GM23338 (cell line): ENCODE measurements around the gene HGD. TPM values are rescaled to one million over a fixed set of nuclear protein-coding genes. Genes with fewer than 3 reads are reported as not detected.

Experiments
- ATAC-seq: fragments of 200-7000 bp; cut with Tn5 transposase; 3 replicates; pipeline ENCODE4 v1.9.1; 2020
- DNase-seq: peaks from one replicate; pipeline ENCODE4 v3.0.0-alpha.2; 2015; ENCODE audit warnings: low spot score
- H2AFZ ChIP-seq: fragments of 200-600 bp; sonication (generic); 2 replicates; pipeline ENCODE4 v1.8.0; 2016; ENCODE audit warnings: antibody characterized with exemption, mild to moderate bottlenecking, moderate library complexity
- H3F3A ChIP-seq: fragments of 200-600 bp; sonication (generic); replicated peaks from 2 replicates; pipeline ENCODE4 v1.8.0; 2017; ENCODE audit warnings: antibody characterized with exemption, mixed run types, low read depth
- H3K27ac ChIP-seq: fragments of 200-600 bp; sonication (generic); 2 replicates; pipeline ENCODE4 v1.6.1; 2016; ENCODE audit warnings: low read depth
- H3K27me3 ChIP-seq: fragments of 200-600 bp; sonication (generic); 2 replicates; pipeline ENCODE4 v1.8.0; 2016; ENCODE audit warnings: mild to moderate bottlenecking, mixed run types, moderate library complexity; ENCODE audit not compliant: insufficient read depth
- H3K36me3 ChIP-seq: fragments of 200-600 bp; sonication (generic); 2 replicates; pipeline ENCODE4 v1.8.0; 2016; ENCODE audit warnings: mild to moderate bottlenecking; ENCODE audit not compliant: insufficient read depth
- H3K4me1 ChIP-seq: fragments of 200-600 bp; sonication (generic); 2 replicates; pipeline ENCODE4 v1.8.0; 2016; ENCODE audit warnings: mild to moderate bottlenecking, moderate library complexity; ENCODE audit not compliant: insufficient read depth
- H3K4me2 ChIP-seq: fragments of 200-600 bp; sonication (generic); 2 replicates; pipeline ENCODE4 v1.7.1; 2017; ENCODE audit warnings: mixed run types
- H3K4me3 ChIP-seq: fragments of 200-600 bp; sonication (generic); 2 replicates; pipeline ENCODE4 v1.6.1; 2016; ENCODE audit warnings: mixed run types
- H3K79me2 ChIP-seq: fragments of 200-600 bp; sonication (generic); replicated peaks from 2 replicates; pipeline ENCODE4 v1.8.0; 2017; ENCODE audit warnings: mild to moderate bottlenecking; ENCODE audit not compliant: insufficient read depth
- H3K9me2 ChIP-seq: fragments of 200-600 bp; sonication (generic); 2 replicates; pipeline ENCODE4 v1.8.0; 2017; ENCODE audit not compliant: insufficient read depth
- H4K20me1 ChIP-seq: fragments of 200-600 bp; sonication (generic); replicated peaks from 2 replicates; pipeline ENCODE4 v1.8.0; 2017; ENCODE audit warnings: mild to moderate bottlenecking; ENCODE audit not compliant: insufficient read depth
- H3K27ac Mint-ChIP-seq: 2 replicates; pipeline ENCODE4 v1.8.0; 2020; ENCODE audit warnings: inconsistent platforms, mild to moderate bottlenecking, moderate library complexity, mixed read lengths
- H3K27me3 Mint-ChIP-seq: 3 replicates; pipeline ENCODE4 v1.8.0; 2022; ENCODE audit warnings: low read depth, mild to moderate bottlenecking, moderate library complexity, mixed read lengths, inconsistent platforms; ENCODE audit not compliant: insufficient read depth, poor library complexity
- H3K36me3 Mint-ChIP-seq: 3 replicates; pipeline ENCODE4 v1.8.0; 2021; ENCODE audit warnings: low read depth, mild to moderate bottlenecking, inconsistent platforms, moderate library complexity, mixed read lengths
- H3K4me1 Mint-ChIP-seq: 3 replicates; pipeline ENCODE4 v1.8.0; 2020; ENCODE audit warnings: mild to moderate bottlenecking, inconsistent platforms, mixed read lengths
- H3K4me3 Mint-ChIP-seq: 3 replicates; pipeline ENCODE4 v1.8.0; 2021; ENCODE audit warnings: moderate library complexity, mild to moderate bottlenecking, inconsistent platforms, mixed read lengths
- H3K9me3 Mint-ChIP-seq: 3 replicates; pipeline ENCODE4 v1.8.0; 2020; ENCODE audit warnings: moderate library complexity, mild to moderate bottlenecking, inconsistent platforms, mixed read lengths
- CREB1 ChIP-seq: fragments of 250-450 bp; sonication (Bioruptor Pico); IDR thresholded peaks from 2 replicates; pipeline ENCODE4 v1.5.0; 2020; ENCODE audit warnings: low read depth, mild to moderate bottlenecking, moderate library complexity
- EZH2phosphoT487 ChIP-seq: fragments of 200-600 bp; sonication (generic); IDR thresholded peaks from one replicate; pipeline ENCODE4 v1.8.1; 2018; ENCODE audit warnings: antibody characterized with exemption; ENCODE audit not compliant: unreplicated experiment
- JUNB ChIP-seq: IDR thresholded peaks from one replicate; pipeline ENCODE4 v1.6.1; 2016; ENCODE audit warnings: antibody characterized with exemption; ENCODE audit not compliant: unreplicated experiment
- NANOG ChIP-seq: IDR thresholded peaks from 2 replicates; pipeline ENCODE4 v1.6.1; 2016; ENCODE audit warnings: antibody characterized with exemption, borderline replicate concordance
- POLR2AphosphoS5 ChIP-seq: IDR thresholded peaks from 2 replicates; pipeline ENCODE4 v1.6.1; 2016; ENCODE audit warnings: antibody characterized with exemption, low read depth
- STAT1 ChIP-seq: IDR thresholded peaks from one replicate; pipeline ENCODE4 v1.6.1; 2016; ENCODE audit warnings: antibody characterized with exemption; ENCODE audit not compliant: unreplicated experiment
- ZNF114 ChIP-seq: fragments of 250-450 bp; sonication (Bioruptor Pico); IDR thresholded peaks from 2 replicates; pipeline ENCODE4 v1.5.0; 2020; ENCODE audit warnings: mild to moderate bottlenecking, moderate library complexity
- ZNF331 ChIP-seq: fragments of 250-450 bp; sonication (Bioruptor Pico); IDR thresholded peaks from 2 replicates; pipeline ENCODE4 v1.5.0; 2020; ENCODE audit warnings: low read depth, mild to moderate bottlenecking, moderate library complexity
- polyA plus RNA-seq: library from polyadenylated mRNA; unstranded; fragments of >200 nt; fragmentation: Nextera tagmentation; extraction: Ambion mirVana; gene quantifications from 2 replicates; pipeline ENCODE4 v1.2.1, GENCODE V29; 2016
- total RNA-seq: library from RNA; depleted of rRNA; stranded (reverse); fragments of >200 nt; shearing (Covaris generic); gene quantifications from 2 replicates; pipeline ENCODE4 v1.2.3, GENCODE V29; 2014
- TF ChIP-seq, protein P1 (sequence below): IDR thresholded peaks from 2 replicates; pipeline ENCODE4 v1.6.1; 2016; ENCODE audit warnings: antibody characterized with exemption
- TF ChIP-seq, protein P2 (sequence below), 2 experiments: fragments of 200-600 bp in 1 of 2; sonication (generic) in 1 of 2; conservative IDR thresholded peaks; 2 replicates each; pipeline versions ENCODE4 v1.5.1 to v1.6.1; 2016 to 2017; ENCODE audit warnings: antibody characterized with exemption in 2 of 2, low read depth in 2 of 2, mild to moderate bottlenecking in 2 of 2, moderate library complexity in 1 of 2
- TF ChIP-seq, protein P3 (sequence below): IDR thresholded peaks from one replicate; pipeline ENCODE4 v1.6.1; 2018; ENCODE audit warnings: antibody characterized with exemption; ENCODE audit not compliant: unreplicated experiment
- TF ChIP-seq, protein P4 (sequence below): fragments of 250-450 bp; sonication (Bioruptor Pico); IDR thresholded peaks from 2 replicates; pipeline ENCODE4 v1.5.0; 2020; ENCODE audit warnings: mild to moderate bottlenecking, moderate library complexity

The HGD gene
- total and polyA plus RNA-seq, 2 experiments from 2014 or later, result not detected

DNA sequence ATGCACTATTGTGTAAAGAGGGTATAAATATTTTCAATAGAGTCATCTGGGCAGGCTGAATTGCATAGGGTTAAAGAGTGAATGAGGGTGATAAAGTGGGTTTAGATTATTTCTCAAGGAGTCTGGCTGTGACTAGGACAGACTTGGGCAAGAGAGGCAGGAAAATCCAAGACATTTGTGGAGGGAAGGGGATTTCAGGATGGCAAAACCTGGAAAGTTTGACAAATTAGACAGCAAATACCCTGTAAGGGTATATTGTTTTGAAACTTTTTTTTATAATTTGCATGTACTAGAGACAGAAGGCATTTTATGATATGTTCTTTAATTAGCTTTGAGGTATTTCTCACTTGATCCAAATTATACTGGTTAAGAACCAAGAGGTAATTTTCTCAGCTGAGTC lies 17.1 kb downstream of the HGD start:
- ATAC-seq, result no peak
- Mint-ChIP-seq H3K27me3 (no peaks in the 10 kb centered on the region), H3K9me3 (peaks cover 7% of the 10 kb centered on the region; the same call in 2 of the 3 replicates)

More for the DNA sequence above, 17.1 kb downstream of the HGD start:
- no peaks in the 10 kb centered on the region for H3K36me3 ChIP-seq
- peaks cover 6% of the 10 kb centered on the region; the same call in 1 of the 2 replicates for H3K4me1 ChIP-seq
- H3K27ac ChIP-seq, result no peak overlapping the region
- H4K20me1 ChIP-seq, result no peaks in the 10 kb centered on the region
- no peak overlapping the region for H3K27ac Mint-ChIP-seq
- H3K4me3 Mint-ChIP-seq, result no peak overlapping the region
- H3K4me2 ChIP-seq, result no peak overlapping the region
- TF ChIP-seq CREB1 (CRISPR knock-in tag) (no peak), STAT1 (no peak), JUNB (no peak), POLR2AphosphoS5 (no peak), ZNF331 (CRISPR knock-in tag) (no peak), EZH2phosphoT487 (no peak), NANOG (no peak), ZNF114 (CRISPR knock-in tag) (no peak)
- TF ChIP-seq, protein P1, sequence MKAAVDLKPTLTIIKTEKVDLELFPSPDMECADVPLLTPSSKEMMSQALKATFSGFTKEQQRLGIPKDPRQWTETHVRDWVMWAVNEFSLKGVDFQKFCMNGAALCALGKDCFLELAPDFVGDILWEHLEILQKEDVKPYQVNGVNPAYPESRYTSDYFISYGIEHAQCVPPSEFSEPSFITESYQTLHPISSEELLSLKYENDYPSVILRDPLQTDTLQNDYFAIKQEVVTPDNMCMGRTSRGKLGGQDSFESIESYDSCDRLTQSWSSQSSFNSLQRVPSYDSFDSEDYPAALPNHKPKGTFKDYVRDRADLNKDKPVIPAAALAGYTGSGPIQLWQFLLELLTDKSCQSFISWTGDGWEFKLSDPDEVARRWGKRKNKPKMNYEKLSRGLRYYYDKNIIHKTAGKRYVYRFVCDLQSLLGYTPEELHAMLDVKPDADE, result no peak
- TF ChIP-seq, protein P2, sequence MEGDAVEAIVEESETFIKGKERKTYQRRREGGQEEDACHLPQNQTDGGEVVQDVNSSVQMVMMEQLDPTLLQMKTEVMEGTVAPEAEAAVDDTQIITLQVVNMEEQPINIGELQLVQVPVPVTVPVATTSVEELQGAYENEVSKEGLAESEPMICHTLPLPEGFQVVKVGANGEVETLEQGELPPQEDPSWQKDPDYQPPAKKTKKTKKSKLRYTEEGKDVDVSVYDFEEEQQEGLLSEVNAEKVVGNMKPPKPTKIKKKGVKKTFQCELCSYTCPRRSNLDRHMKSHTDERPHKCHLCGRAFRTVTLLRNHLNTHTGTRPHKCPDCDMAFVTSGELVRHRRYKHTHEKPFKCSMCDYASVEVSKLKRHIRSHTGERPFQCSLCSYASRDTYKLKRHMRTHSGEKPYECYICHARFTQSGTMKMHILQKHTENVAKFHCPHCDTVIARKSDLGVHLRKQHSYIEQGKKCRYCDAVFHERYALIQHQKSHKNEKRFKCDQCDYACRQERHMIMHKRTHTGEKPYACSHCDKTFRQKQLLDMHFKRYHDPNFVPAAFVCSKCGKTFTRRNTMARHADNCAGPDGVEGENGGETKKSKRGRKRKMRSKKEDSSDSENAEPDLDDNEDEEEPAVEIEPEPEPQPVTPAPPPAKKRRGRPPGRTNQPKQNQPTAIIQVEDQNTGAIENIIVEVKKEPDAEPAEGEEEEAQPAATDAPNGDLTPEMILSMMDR (conservative IDR thresholded peaks at IDR 0.05; ENCODE audit: low read depth in 2 of 2), result no peak
- TF ChIP-seq, protein P3, sequence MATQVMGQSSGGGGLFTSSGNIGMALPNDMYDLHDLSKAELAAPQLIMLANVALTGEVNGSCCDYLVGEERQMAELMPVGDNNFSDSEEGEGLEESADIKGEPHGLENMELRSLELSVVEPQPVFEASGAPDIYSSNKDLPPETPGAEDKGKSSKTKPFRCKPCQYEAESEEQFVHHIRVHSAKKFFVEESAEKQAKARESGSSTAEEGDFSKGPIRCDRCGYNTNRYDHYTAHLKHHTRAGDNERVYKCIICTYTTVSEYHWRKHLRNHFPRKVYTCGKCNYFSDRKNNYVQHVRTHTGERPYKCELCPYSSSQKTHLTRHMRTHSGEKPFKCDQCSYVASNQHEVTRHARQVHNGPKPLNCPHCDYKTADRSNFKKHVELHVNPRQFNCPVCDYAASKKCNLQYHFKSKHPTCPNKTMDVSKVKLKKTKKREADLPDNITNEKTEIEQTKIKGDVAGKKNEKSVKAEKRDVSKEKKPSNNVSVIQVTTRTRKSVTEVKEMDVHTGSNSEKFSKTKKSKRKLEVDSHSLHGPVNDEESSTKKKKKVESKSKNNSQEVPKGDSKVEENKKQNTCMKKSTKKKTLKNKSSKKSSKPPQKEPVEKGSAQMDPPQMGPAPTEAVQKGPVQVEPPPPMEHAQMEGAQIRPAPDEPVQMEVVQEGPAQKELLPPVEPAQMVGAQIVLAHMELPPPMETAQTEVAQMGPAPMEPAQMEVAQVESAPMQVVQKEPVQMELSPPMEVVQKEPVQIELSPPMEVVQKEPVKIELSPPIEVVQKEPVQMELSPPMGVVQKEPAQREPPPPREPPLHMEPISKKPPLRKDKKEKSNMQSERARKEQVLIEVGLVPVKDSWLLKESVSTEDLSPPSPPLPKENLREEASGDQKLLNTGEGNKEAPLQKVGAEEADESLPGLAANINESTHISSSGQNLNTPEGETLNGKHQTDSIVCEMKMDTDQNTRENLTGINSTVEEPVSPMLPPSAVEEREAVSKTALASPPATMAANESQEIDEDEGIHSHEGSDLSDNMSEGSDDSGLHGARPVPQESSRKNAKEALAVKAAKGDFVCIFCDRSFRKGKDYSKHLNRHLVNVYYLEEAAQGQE, result no peak
- TF ChIP-seq, protein P4, sequence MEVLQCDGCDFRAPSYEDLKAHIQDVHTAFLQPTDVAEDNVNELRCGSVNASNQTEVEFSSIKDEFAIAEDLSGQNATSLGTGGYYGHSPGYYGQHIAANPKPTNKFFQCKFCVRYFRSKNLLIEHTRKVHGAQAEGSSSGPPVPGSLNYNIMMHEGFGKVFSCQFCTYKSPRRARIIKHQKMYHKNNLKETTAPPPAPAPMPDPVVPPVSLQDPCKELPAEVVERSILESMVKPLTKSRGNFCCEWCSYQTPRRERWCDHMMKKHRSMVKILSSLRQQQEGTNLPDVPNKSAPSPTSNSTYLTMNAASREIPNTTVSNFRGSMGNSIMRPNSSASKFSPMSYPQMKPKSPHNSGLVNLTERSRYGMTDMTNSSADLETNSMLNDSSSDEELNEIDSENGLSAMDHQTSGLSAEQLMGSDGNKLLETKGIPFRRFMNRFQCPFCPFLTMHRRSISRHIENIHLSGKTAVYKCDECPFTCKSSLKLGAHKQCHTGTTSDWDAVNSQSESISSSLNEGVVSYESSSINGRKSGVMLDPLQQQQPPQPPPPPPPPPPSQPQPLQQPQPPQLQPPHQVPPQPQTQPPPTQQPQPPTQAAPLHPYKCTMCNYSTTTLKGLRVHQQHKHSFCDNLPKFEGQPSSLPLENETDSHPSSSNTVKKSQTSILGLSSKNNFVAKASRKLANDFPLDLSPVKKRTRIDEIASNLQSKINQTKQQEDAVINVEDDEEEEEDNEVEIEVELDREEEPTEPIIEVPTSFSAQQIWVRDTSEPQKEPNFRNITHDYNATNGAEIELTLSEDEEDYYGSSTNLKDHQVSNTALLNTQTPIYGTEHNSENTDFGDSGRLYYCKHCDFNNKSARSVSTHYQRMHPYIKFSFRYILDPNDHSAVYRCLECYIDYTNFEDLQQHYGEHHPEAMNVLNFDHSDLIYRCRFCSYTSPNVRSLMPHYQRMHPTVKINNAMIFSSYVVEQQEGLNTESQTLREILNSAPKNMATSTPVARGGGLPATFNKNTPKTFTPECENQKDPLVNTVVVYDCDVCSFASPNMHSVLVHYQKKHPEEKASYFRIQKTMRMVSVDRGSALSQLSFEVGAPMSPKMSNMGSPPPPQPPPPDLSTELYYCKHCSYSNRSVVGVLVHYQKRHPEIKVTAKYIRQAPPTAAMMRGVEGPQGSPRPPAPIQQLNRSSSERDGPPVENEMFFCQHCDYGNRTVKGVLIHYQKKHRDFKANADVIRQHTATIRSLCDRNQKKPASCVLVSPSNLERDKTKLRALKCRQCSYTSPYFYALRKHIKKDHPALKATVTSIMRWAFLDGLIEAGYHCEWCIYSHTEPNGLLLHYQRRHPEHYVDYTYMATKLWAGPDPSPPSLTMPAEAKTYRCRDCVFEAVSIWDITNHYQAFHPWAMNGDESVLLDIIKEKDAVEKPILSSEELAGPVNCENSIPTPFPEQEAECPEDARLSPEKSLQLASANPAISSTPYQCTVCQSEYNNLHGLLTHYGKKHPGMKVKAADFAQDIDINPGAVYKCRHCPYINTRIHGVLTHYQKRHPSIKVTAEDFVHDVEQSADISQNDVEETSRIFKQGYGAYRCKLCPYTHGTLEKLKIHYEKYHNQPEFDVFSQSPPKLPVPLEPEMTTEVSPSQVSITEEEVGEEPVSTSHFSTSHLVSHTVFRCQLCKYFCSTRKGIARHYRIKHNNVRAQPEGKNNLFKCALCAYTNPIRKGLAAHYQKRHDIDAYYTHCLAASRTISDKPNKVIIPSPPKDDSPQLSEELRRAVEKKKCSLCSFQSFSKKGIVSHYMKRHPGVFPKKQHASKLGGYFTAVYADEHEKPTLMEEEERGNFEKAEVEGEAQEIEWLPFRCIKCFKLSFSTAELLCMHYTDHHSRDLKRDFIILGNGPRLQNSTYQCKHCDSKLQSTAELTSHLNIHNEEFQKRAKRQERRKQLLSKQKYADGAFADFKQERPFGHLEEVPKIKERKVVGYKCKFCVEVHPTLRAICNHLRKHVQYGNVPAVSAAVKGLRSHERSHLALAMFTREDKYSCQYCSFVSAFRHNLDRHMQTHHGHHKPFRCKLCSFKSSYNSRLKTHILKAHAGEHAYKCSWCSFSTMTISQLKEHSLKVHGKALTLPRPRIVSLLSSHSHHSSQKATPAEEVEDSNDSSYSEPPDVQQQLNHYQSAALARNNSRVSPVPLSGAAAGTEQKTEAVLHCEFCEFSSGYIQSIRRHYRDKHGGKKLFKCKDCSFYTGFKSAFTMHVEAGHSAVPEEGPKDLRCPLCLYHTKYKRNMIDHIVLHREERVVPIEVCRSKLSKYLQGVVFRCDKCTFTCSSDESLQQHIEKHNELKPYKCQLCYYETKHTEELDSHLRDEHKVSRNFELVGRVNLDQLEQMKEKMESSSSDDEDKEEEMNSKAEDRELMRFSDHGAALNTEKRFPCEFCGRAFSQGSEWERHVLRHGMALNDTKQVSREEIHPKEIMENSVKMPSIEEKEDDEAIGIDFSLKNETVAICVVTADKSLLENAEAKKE (CRISPR knock-in tag), result no peak
- peaks cover 13% of the 10 kb centered on the region for H3K9me2 ChIP-seq
- H3K4me1 Mint-ChIP-seq, result peaks cover 10% of the 10 kb centered on the region
- no peak overlapping the region for H2AFZ ChIP-seq
- no peak for DNase-seq
- no peaks in the 10 kb centered on the region for H3F3A ChIP-seq
- H3K79me2 ChIP-seq, result no peaks in the 10 kb centered on the region
- H3K4me3 ChIP-seq, result no peak overlapping the region
- peaks cover 6% of the 10 kb centered on the region; the same call in 1 of the 3 replicates for H3K36me3 Mint-ChIP-seq
- no peaks in the 10 kb centered on the region for H3K27me3 ChIP-seq
